K562 (cell line): ENCODE results near the gene RABGAP1L. TPM values are rescaled to one million over a fixed set of nuclear protein-coding genes. Genes with fewer than 3 reads are reported as not detected.
A peak's percentile ranks its signal among the peaks of the same experiment; 100 is the strongest.

ENCODE experiments used
- ADNP ChIP-seq: fragments of 200-800 bp; sonication (Bioruptor generic); IDR thresholded peaks from 2 replicates; pipeline ENCODE4 v1.6.1; 2016; ENCODE audit warnings: missing genetic modification characterization, missing compliant biosample characterization
- ATF1 ChIP-seq, 2 experiments: fragments of 450-650 bp in 1 of 2; IDR thresholded peaks; 2 replicates each; pipeline ENCODE4 v1.6.1; 2016; ENCODE audit warnings: missing compliant biosample characterization in 1 of 2, missing genetic modification characterization in 1 of 2
- CBX5 ChIP-seq: IDR thresholded peaks from 2 replicates; pipeline ENCODE4 v1.6.1; 2014; ENCODE audit warnings: low read depth, borderline replicate concordance
- HNRNPH1 ChIP-seq: fragments of 200-400 bp; formaldehyde crosslinking; optimal IDR thresholded peaks from 2 replicates; pipeline ENCODE3; 2017; ENCODE audit warnings: low read depth, mild to moderate bottlenecking, low read length, moderate library complexity
- KHSRP ChIP-seq: fragments of 450-650 bp; IDR thresholded peaks from 2 replicates; pipeline ENCODE4 v1.6.1; 2017
- RCOR1 ChIP-seq, 2 experiments: IDR thresholded peaks; 2 replicates each; pipeline ENCODE4 v1.6.1; 2012; ENCODE audit warnings: low read depth in 2 of 2, low read length in 2 of 2, borderline replicate concordance in 1 of 2, improper control_type of control experiment in 1 of 2
- SMAD3 ChIP-seq: fragments of 450-650 bp; formaldehyde crosslinking; conservative IDR thresholded peaks from 2 replicates; pipeline ENCODE4 v1.4.0; 2020; ENCODE audit warnings: mild to moderate bottlenecking
- SRSF3 ChIP-seq: fragments of 200-400 bp; formaldehyde crosslinking; IDR thresholded peaks from 2 replicates; pipeline ENCODE4 v1.6.1; 2016; ENCODE audit warnings: mild to moderate bottlenecking, low read length, moderate library complexity; ENCODE audit not compliant: insufficient read depth
- TEAD2 ChIP-seq: fragments of 450-650 bp; IDR thresholded peaks from 2 replicates; pipeline ENCODE4 v1.6.1; 2016; ENCODE audit warnings: missing genetic modification characterization, control low read depth, missing compliant biosample characterization
- THRAP3 ChIP-seq: fragments of 450-650 bp; IDR thresholded peaks from 2 replicates; pipeline ENCODE4 v1.6.1; 2016; ENCODE audit warnings: mild to moderate bottlenecking, inconsistent platforms, borderline replicate concordance
- ZNF253 ChIP-seq: fragments of 250-450 bp; sonication (Bioruptor Pico); conservative IDR thresholded peaks from 2 replicates; pipeline ENCODE4 v1.6.1; 2021; ENCODE audit warnings: mild to moderate bottlenecking
- ZNF316 ChIP-seq: fragments of 450-650 bp; IDR thresholded peaks from 2 replicates; pipeline ENCODE4 v1.6.1; 2016
- ZNF408 ChIP-seq: fragments of 250-450 bp; sonication (Bioruptor Pico); IDR thresholded peaks from 2 replicates; pipeline ENCODE4 v1.4.0; 2020; ENCODE audit warnings: low read depth, mild to moderate bottlenecking, moderate library complexity
- ZNF668 ChIP-seq: fragments of 250-450 bp; sonication (Bioruptor Pico); IDR thresholded peaks from 2 replicates; pipeline ENCODE4 v1.8.0; 2022; ENCODE audit warnings: mild to moderate bottlenecking, inconsistent platforms
- polyA plus RNA-seq, 8 experiments: library from polyadenylated mRNA; depleted of rRNA in 4 of 8; stranded (reverse) in 5 of 8; unstranded in 3 of 8; fragments of >200 nt; fragmentation: Nextera tagmentation in 2 of 8; fragmentation: Illumina TruSeq in 1 of 8; extraction: Ambion mirVana in 2 of 8; extraction: Trizol in 1 of 8; gene quantifications; 2 replicates each; pipeline versions ENCODE4 v1.2.1 to v1.2.3, GENCODE V29; 2011 to 2014; ENCODE audit warnings: inconsistent platforms in 1 of 8, missing spikeins in 1 of 8
- total RNA-seq, 7 experiments: library from RNA; depleted of rRNA in 6 of 7; stranded (reverse); fragments of >200 nt in 6 of 7; fragmentation: Illumina TruSeq in 2 of 7; extraction: Trizol in 2 of 7; gene quantifications; 2 replicates each; pipeline versions ENCODE4 v1.2.1 to v1.2.3, GENCODE V29; 2011 to 2021; ENCODE audit warnings: low replicate concordance in 1 of 7
- TF ChIP-seq, protein P1 (sequence below): sonication (generic); formaldehyde crosslinking; IDR thresholded peaks from 2 replicates; pipeline ENCODE4 v1.8.1; 2022; ENCODE audit warnings: missing genetic modification reagents
- TF ChIP-seq, protein P2 (sequence below): sonication (generic); formaldehyde crosslinking; IDR thresholded peaks from 2 replicates; pipeline ENCODE4 v1.8.1; 2023; ENCODE audit warnings: mild to moderate bottlenecking, missing genetic modification reagents
- TF ChIP-seq, protein P3 (sequence below): fragments of 250-450 bp; sonication (Bioruptor Pico); IDR thresholded peaks from 2 replicates; pipeline ENCODE4 v1.8.0; 2021; ENCODE audit warnings: borderline replicate concordance, mild to moderate bottlenecking, moderate library complexity; ENCODE audit not compliant: poor library complexity, severe bottlenecking
- TF ChIP-seq, protein P4 (sequence below), 2 experiments: fragments of 450-650 bp; IDR thresholded peaks; 2 replicates each; pipeline ENCODE4 v1.6.1; 2018; ENCODE audit warnings: mild to moderate bottlenecking in 2 of 2, low read depth in 1 of 2; ENCODE audit not compliant: partially characterized antibody in 2 of 2
- TF ChIP-seq, protein P5 (sequence below): fragments of 450-650 bp; formaldehyde crosslinking; IDR thresholded peaks from 2 replicates; pipeline ENCODE4 v1.4.0; 2020; ENCODE audit warnings: mild to moderate bottlenecking, moderate library complexity

RABGAP1L gene
- total and polyA plus RNA-seq, 9 of the 15 experiments (the other 6 are each of a cell fraction or from before 2014, with no cell fraction given) = 16.5 to 44.9 (median 26.7) TPM

DNA sequence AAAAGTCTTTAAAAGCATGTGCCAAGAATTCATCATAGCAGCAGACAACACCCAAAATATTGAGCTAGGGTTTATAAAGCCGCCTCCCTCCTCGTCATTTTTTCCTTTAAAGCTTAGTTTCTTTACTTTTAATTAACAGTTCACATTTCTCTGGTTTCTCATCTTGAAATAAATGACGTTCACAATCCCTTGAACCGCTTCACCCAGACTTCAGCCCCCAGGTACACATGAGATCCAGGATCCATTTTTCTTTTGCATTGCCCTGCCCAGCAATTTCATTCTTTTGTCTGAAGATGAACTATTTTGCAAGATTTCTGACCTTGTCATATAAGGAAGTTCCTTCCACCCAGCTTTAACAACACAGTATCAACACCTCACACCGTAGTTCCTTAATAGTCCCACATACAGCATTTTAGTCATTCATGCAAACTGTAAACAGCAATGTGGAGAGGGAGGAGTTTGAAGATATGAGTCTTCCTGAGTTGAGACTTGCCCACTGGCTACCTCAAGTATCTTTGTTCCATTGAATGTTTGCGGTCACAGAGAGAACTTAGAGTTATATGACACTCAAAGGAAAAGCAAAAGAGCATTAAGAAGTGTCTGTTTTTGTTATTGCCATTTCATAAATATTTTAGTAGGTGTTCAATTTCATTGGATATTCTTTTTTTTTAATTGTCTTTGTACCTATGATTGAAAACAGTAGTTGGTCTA, 805.1 kb downstream of the RABGAP1L start (continued):
- TF ChIP-seq, protein P1, sequence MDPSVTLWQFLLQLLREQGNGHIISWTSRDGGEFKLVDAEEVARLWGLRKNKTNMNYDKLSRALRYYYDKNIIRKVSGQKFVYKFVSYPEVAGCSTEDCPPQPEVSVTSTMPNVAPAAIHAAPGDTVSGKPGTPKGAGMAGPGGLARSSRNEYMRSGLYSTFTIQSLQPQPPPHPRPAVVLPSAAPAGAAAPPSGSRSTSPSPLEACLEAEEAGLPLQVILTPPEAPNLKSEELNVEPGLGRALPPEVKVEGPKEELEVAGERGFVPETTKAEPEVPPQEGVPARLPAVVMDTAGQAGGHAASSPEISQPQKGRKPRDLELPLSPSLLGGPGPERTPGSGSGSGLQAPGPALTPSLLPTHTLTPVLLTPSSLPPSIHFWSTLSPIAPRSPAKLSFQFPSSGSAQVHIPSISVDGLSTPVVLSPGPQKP (CRISPR knock-in tag) = no peak
- TF ChIP-seq RCOR1 (IDR thresholded peaks at IDR 0.05; ENCODE audit: borderline replicate concordance in 1 of 2, low read depth in 2 of 2, low read length in 2 of 2) (peak in 1 of 2 experiments; percentile 78; a peak in 1 of 4 replicates), CBX5 (no peak), HNRNPH1 (no peak), KHSRP (no peak), ZNF668 (CRISPR knock-in tag) (no peak), TEAD2 (tag) (no peak), THRAP3 (no peak), ADNP (tag) (no peak), ATF1 (CRISPR knock-in tag; IDR thresholded peaks at IDR 0.05) (no peak), ATF1 (tag; IDR thresholded peaks at IDR 0.05) (peak; percentile 53), ZNF253 (CRISPR knock-in tag) (no peak), SRSF3 (no peak), SMAD3 (CRISPR knock-in tag) (no peak), ZNF408 (CRISPR knock-in tag) (no peak), ZNF316 (peak; percentile 61)
- TF ChIP-seq, protein P2, sequence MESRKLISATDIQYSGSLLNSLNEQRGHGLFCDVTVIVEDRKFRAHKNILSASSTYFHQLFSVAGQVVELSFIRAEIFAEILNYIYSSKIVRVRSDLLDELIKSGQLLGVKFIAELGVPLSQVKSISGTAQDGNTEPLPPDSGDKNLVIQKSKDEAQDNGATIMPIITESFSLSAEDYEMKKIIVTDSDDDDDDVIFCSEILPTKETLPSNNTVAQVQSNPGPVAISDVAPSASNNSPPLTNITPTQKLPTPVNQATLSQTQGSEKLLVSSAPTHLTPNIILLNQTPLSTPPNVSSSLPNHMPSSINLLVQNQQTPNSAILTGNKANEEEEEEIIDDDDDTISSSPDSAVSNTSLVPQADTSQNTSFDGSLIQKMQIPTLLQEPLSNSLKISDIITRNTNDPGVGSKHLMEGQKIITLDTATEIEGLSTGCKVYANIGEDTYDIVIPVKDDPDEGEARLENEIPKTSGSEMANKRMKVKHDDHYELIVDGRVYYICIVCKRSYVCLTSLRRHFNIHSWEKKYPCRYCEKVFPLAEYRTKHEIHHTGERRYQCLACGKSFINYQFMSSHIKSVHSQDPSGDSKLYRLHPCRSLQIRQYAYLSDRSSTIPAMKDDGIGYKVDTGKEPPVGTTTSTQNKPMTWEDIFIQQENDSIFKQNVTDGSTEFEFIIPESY (CRISPR knock-in tag) = no peak
- TF ChIP-seq, protein P3, sequence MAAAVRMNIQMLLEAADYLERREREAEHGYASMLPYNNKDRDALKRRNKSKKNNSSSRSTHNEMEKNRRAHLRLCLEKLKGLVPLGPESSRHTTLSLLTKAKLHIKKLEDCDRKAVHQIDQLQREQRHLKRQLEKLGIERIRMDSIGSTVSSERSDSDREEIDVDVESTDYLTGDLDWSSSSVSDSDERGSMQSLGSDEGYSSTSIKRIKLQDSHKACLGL (CRISPR knock-in tag) = no peak
- TF ChIP-seq, protein P4, sequence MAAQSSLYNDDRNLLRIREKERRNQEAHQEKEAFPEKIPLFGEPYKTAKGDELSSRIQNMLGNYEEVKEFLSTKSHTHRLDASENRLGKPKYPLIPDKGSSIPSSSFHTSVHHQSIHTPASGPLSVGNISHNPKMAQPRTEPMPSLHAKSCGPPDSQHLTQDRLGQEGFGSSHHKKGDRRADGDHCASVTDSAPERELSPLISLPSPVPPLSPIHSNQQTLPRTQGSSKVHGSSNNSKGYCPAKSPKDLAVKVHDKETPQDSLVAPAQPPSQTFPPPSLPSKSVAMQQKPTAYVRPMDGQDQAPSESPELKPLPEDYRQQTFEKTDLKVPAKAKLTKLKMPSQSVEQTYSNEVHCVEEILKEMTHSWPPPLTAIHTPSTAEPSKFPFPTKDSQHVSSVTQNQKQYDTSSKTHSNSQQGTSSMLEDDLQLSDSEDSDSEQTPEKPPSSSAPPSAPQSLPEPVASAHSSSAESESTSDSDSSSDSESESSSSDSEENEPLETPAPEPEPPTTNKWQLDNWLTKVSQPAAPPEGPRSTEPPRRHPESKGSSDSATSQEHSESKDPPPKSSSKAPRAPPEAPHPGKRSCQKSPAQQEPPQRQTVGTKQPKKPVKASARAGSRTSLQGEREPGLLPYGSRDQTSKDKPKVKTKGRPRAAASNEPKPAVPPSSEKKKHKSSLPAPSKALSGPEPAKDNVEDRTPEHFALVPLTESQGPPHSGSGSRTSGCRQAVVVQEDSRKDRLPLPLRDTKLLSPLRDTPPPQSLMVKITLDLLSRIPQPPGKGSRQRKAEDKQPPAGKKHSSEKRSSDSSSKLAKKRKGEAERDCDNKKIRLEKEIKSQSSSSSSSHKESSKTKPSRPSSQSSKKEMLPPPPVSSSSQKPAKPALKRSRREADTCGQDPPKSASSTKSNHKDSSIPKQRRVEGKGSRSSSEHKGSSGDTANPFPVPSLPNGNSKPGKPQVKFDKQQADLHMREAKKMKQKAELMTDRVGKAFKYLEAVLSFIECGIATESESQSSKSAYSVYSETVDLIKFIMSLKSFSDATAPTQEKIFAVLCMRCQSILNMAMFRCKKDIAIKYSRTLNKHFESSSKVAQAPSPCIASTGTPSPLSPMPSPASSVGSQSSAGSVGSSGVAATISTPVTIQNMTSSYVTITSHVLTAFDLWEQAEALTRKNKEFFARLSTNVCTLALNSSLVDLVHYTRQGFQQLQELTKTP (IDR thresholded peaks at IDR 0.05; ENCODE audit: low read depth in 1 of 2, partially characterized antibody in 2 of 2) = peak in 1 of 2 experiments; percentile 37
- TF ChIP-seq, protein P5, sequence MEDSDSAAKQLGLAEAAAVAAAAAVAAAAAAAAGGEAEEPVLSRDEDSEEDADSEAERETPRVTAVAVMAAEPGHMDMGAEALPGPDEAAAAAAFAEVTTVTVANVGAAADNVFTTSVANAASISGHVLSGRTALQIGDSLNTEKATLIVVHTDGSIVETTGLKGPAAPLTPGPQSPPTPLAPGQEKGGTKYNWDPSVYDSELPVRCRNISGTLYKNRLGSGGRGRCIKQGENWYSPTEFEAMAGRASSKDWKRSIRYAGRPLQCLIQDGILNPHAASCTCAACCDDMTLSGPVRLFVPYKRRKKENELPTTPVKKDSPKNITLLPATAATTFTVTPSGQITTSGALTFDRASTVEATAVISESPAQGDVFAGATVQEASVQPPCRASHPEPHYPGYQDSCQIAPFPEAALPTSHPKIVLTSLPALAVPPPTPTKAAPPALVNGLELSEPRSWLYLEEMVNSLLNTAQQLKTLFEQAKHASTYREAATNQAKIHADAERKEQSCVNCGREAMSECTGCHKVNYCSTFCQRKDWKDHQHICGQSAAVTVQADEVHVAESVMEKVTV (CRISPR knock-in tag) = no peak
